ENCODE results near the gene PARL. TPM values are rescaled to one million over a fixed set of nuclear protein-coding genes. Genes with fewer than 3 reads are reported as not detected.

PARL gene
- total and polyA plus RNA-seq, 2 of the 13 experiments (the other 11 are each of a cell fraction or from before 2014, with no cell fraction given): 46.3 to 58.6 TPM

- TF ChIP-seq GLMP (CRISPR knock-in tag; IDR thresholded peaks at IDR 0.05; ENCODE audit: borderline replicate concordance): no peak
- no peak for TF ChIP-seq POGK (CRISPR knock-in tag; conservative IDR thresholded peaks at IDR 0.05)
- TF ChIP-seq EEA1 (CRISPR knock-in tag; IDR thresholded peaks at IDR 0.05; ENCODE audit: borderline replicate concordance): no peak
- no peak for TF ChIP-seq ZNF670 (CRISPR knock-in tag; IDR thresholded peaks at IDR 0.05; ENCODE audit: borderline replicate concordance)
- no peak for TF ChIP-seq ZNF30 (CRISPR knock-in tag; IDR thresholded peaks at IDR 0.05)
- TF ChIP-seq HIC2 (CRISPR knock-in tag; IDR thresholded peaks at IDR 0.05; ENCODE audit: low read depth): no peak
Observed at GRCh38 chr3:183808355-183808754, 76.3 kb downstream of the PARL start (continued).

GRCh38 chr3:183807881-183808280 lies 76.8 kb downstream of the PARL start:
- CTCF ChIA-PET (ENCODE audit: low intra/inter-chr PET ratio, low total read pairs): no interaction called here
- no peaks in the 10 kb centered on the region for H3K79me2 ChIP-seq (ENCODE audit: insufficient read depth, low read length)
- POLR2A ChIA-PET: no interaction called here
- no TSS peak for BruUV-seq (replicated peaks)
- intact Hi-C loops (cut with micrococcal nuclease; ENCODE audit: unreplicated experiment): no loop called here
- no peak overlapping the region for H3K27ac ChIP-seq (ENCODE audit: extremely low read length, insufficient read depth, low read length)
- no peak for FAIRE-seq
- no peak overlapping the region for H3K9ac ChIP-seq (ENCODE audit: insufficient read depth, low read depth, low read length)
- WGBS (ENCODE audit: low lambda C conversion rate): 95% methylated on average over 12 of the region's 12 CpGs
- H3K27me3 ChIP-seq (ENCODE audit: control insufficient read depth in 1 of 2, insufficient read depth in 2 of 2, low read length in 2 of 2): no peaks in the 10 kb centered on the region
- no peak overlapping the region for H2AFZ ChIP-seq (ENCODE audit: low read length)
- H4K20me1 ChIP-seq (ENCODE audit: insufficient read depth, low read length): no peaks in the 10 kb centered on the region
- TF ChIP-seq RAD21 (CRISPR knock-in tag; IDR thresholded peaks at IDR 0.05): no peak
- DNase-seq (ENCODE audit: low spot score): no peak
- no peaks in the 10 kb centered on the region for H3K9me3 ChIP-seq (ENCODE audit: low read length)
- peaks cover 37 to 73% of the 10 kb centered on the region in 2 experiments for H3K36me3 ChIP-seq (replicated peaks in 1 of 2; ENCODE audit: control insufficient read depth in 1 of 2, insufficient read depth in 2 of 2, low read length in 2 of 2)
- in situ Hi-C loops (cut with HindIII; ENCODE audit: extremely low pct_ligation_motif_present, low pct_unique_long_range_greater_than_20kb): no loop called here
- ATAC-seq: no peak
- H3K4me3 ChIP-seq (replicated peaks in 1 of 3; ENCODE audit: insufficient read depth in 1 of 3, low read depth in 2 of 3, low read length in 3 of 3): no peak overlapping the region
- H3K4me2 ChIP-seq (ENCODE audit: low read depth, low read length): no peak overlapping the region
- H3K4me1 ChIP-seq (ENCODE audit: insufficient read depth, low read length): no peaks in the 10 kb centered on the region; the same call in 1 of the 2 replicates

Measured in HepG2 (cell line).